IPS-NIHi7 (cell line): ENCODE results near the gene BPNT1.
"Not testable (repeated sequence)": the region's sequence is repeated elsewhere in the genome, so short reads cannot be mapped to it uniquely, and the experiment has no call there.

Source experiments
- DNase-seq: peaks from one replicate; pipeline ENCODE4 v3.0.0; 2012; ENCODE audit warnings: mixed read lengths; ENCODE audit errors: extremely low spot score

BPNT1 gene

GRCh38 chr1:220077887-220078286, 11.7 kb downstream of the BPNT1 start:
- no peak for DNase-seq

GRCh38 chr1:220076861-220077762, 12.5 kb downstream of the BPNT1 start:
- no peak for DNase-seq

DNA sequence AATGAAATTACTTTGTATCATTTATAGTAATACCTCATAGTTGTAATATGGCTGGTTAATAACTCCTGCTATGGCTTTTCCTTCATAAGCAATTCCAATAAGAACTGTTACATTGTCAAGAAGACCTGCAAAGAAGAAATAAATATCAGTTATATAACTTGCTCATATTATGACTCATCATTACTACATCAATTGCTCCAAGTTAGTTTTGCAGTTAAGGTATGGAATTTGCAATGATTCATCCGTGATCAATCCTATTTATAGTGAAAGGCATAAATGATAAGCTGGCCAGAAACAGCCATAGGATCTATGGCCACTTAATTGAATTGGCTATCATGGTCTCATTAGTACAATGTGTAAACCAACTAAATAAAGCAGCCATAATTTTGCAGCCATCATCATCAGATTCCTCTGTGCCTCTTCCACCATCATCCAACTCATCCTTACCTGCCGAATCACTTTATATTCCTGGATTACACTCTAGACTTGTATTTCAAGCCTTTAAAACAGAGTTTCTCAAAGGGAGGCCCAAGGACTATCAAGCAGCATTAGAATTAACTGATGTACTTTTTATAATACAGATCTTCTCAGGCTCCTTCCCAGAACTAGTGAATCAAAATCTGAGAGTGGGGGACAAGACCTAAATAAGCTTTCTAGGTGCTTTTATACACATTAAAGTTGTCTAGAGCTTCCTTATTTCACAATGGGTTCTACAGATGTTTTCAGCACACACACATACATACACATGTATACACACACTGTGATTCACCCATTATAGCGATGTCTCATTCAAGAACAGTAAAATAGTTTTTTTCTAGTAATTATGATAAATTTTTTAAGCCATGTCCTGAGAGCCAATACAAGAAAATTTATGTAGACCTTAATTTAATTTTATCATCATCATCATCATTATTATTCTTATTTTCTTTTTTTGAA, 22.1 kb downstream of the BPNT1 start:
- DNase-seq = no peak

DNA sequence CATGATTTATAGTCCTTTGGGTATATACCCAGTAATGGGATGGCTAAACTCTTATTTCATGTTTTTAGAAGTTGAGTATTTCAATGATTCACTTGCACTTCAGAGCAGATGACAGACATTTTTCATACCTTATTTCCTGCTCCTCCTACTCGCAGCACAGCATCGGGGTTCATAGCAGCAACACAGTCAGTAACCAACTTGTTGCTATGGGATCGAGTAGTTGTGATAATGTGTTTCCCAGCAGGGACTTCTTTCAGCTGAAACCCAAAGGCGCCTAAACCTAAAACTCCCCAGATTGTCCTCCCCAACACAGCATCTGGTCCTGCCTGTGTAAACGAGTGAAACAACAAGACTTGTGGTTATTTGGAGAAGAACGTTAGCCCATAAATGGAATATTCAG, 27.0 kb downstream of the BPNT1 start:
- no peak for DNase-seq

DNA sequence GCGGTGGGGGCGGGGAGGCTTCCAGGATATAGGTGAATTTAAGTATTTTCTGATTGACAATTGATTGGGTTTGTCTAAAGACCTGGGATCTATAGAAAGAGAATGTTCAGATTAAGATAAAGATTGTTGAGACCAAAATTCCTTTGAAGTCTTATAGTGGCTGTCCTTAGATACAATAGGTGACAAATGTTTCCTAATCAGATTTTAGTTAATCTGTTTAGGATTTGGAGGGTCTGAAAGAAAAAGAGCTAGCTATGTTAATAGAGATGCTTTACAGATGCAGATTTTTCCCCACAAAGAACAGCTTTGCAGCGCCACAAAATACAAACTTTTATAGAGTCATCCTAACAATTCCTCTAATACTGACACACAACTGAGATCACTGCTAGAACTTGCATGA, 28.7 kb downstream of the BPNT1 start:
- DNase-seq = no peak

- no peak for DNase-seq
Observed at GRCh38 chr1:220056374-220056773, 33.2 kb downstream of the BPNT1 start.

- DNase-seq = peak; percentile 97
Observed at GRCh38 chr1:220046052-220046930, 43.3 kb downstream of the BPNT1 start, which contains the start of gene EPRS1. EPRS1 (minus strand) TSS chr1:220046505; CDS start chr1:220046388, 117 bp downstream.

- no peak for DNase-seq
Observed at GRCh38 chr1:220045356-220046051, 44.1 kb downstream of the BPNT1 start.

GRCh38 chr1:220044678-220045355, 44.8 kb downstream of the BPNT1 start:
- DNase-seq = no peak

DNA sequence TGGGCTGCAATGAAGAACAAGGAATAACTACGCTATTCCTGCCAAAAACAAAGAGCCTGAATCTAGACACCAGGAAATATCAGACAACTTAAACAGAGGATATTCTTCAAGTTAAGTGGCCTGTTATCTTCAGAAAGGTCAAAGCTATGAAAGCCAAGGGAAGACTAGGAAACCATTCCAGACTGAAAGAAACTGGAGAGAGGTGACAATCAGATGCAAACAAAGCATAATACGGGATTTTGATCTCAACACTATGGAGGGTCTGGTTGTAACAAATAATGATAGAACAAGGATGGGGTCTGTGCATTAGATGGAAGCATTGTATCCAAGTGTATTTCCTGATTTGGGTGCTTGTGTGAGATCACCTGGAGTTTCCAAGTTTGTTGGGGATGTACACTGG, 45.9 kb downstream of the BPNT1 start:
- DNase-seq = no peak

GRCh38 chr1:220040028-220040596, 49.5 kb downstream of the BPNT1 start:
- DNase-seq = no peak

DNA sequence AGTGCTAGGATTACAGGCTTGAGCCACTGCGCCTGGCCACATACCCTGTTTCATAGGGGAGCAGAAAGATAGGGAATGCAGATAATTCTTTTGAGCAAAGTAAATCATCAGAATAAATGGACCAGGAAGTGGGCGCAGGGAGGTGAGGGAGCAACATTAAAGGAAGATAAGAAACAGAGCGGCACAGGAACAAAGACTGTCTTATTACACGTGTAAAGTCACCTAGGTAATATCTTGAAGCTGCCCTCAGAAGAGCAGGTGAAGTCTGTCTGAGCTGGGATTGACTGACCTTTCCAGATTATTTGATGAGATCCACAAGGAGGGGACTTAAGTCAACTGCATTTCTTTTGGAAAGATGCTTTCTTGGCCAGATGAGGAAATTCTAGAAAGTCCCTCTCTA, 50.9 kb downstream of the BPNT1 start:
- no peak for DNase-seq

GRCh38 chr1:220037810-220038209, 51.8 kb downstream of the BPNT1 start:
- DNase-seq = not testable (repeated sequence)

GRCh38 chr1:220032911-220033310, 56.7 kb downstream of the BPNT1 start:
- no peak for DNase-seq

GRCh38 chr1:220031287-220031686, 58.3 kb downstream of the BPNT1 start:
- DNase-seq = no peak

DNA sequence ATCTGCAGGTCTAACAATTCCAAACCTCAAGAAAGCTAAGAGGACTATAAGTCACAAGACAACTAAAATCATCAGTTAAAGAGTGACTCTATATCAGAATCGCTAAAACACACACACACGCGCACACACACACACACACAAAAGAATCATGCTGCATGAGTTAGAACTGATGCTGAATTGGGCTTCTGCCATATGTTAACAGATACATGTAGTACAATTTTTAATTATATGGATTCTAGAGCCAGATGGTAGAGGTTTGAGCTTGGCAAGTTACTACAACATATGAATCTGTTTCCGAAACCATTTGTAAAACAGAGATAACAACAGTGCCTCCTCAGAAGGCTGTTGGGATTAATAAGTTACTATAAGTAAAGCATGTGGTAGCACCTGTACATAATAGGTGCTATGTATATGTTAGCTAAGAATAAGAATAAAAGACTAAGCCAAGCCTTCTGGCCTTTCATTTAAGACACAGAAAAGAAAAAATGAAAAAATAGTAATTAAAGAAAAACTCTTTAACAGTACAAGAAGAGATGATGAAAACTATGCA, 61.2 kb downstream of the BPNT1 start:
- no peak for DNase-seq

DNA sequence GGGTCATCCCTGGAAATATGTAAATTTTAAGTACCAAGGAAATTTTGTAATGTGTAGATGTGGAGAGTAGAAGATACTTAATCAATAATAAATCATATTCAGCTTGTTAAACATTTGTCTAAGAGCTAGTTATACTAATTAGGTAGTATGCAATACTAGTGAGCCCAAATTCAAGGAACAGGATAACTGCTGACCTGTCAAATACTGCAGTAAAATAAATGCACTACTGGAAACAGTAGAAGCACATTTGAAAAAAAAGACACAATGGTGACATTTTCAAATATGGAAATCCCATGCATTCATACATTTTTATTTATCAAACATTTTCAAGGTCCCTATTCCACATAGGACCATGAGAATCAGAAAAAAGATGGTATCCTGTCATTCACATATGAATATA, 70.5 kb downstream of the BPNT1 start:
- DNase-seq = no peak

GRCh38 chr1:220013497-220013896, 76.1 kb downstream of the BPNT1 start:
- DNase-seq = no peak

DNA sequence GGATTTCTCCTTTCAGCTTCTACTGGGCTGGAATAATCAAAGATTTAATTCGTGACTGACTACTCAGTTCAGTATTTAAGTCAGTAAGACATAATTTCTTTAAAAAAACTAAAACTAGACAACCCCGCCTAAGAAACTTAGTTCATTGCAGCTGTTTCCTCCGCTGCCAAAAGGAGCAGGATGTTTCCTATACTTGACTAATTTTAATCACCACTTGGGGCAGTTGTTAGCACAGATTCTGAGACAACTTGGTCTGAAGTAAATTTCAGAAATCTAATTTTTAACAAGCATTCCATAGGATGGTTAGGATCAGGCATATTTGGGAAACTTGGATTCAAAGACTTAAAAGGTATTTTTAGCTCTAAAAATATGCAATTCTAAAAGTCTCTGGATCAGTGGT, 77.3 kb downstream of the BPNT1 start:
- no peak for DNase-seq

- no peak for DNase-seq
Observed at GRCh38 chr1:220011620-220012019, 78.0 kb downstream of the BPNT1 start.
